M059J (cell line): ENCODE results near the gene DYNC1H1. TPM values are rescaled to one million over a fixed set of nuclear protein-coding genes. Genes with fewer than 3 reads are reported as not detected.
A peak's percentile ranks its signal among the peaks of the same experiment; 100 is the strongest.

Source experiments
- DNase-seq: peaks from one replicate; pipeline ENCODE4 v3.0.0-alpha.2; 2012; ENCODE audit warnings: low read depth
- total RNA-seq: library from RNA; depleted of rRNA; stranded (reverse); fragments of >200 nt; shearing (Covaris generic); gene quantifications from 2 replicates; pipeline ENCODE4 v1.2.3, GENCODE V29; 2014; rRNA removed

DYNC1H1 gene
- total RNA-seq, 1 experiment from 2014 or later, result 257 TPM

DNA sequence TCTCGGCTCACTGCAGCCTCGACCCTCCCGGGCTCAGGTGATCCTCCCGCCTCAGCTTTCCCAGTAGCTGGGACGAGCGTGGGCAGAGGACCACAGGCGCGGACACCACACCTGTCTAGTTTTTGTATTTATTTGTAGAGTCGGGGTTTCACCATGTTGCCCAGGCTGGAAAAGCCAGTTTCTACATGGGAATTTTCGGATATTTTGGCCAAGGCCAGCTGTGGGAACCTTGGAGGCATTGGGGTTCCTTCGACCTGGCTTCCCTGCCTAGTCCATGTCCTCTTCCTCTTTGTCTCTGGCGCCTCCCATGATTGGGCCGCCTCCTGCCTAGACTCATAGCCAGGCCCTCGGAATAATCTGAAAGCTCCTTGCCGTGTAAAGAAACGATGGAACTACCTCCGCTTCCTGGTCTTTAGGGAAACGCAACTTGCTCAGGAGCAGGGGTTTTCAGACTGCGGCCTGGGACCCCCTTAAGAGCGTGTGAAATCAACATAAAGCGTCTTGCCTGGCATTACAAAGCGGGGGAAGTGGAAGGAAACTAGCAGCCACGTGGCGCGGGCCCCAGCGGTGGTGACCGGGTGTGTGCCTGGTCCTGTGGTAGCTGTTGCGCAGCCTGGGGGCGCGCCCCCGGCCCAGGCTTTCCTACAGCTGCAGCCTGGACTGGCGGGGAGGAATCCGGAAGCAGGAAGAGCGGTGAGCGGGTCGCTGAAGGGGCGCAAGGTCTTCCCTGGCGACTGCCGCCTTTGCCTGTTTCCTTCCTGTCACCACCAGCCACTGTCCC, 123.8 kb downstream of the DYNC1H1 start:
- DNase-seq, result no peak

DNA sequence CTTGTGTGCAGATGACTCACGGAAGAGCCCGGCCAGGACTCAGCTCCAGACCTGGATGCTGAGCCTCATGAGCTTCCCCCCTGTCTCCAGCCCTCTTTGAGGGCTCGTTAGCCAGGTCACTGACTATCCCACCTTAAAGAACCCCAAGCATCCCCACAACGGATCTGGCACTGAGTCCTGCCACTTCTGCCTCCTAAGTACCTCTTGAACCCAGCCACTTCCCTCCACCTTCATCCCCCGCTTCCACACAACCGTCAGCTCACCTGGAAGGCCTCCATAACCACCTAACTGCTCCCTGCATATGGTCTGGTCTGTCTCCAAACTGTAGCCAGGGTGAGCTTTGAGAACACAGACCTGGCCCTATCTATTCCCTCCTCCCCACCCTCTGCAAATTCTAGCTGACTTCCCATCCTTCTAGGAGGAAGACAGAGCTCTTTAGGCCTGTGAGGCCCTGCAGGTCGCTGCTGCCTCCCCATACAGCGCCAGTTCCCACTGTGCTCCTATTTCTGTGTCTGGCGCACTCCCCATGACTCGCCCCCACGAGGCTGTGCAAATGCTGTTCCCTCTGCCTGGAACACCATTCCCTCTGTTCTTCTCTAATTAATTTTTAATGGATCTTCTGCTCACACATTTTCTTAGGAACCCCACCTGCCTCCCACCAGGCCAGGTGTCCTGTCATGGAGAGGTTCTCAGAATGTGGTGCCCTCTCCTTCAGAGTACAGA, 125.4 kb downstream of the DYNC1H1 start:
- no peak for DNase-seq

DNA sequence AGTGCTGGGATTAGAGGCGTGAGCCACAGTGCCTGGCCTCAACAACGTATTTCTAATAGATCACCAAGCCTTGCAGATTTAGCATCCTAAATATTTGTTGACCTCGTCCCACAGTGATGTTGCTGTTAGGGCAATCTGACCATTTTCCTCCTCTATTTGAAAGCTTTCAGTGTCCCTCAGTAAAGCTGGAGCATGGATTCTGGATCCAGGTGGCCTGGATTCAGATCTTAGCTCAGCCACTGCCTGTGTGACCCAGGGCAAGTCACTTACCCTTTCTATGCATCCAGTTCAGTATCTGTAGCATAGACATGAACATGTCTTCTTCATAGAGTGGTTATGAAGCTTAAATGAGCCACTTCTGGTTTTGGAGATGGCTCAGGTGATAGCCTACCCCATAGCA, 126.3 kb downstream of the DYNC1H1 start:
- no peak for DNase-seq

- no peak for DNase-seq
These were observed 128.4 kb downstream of the DYNC1H1 start for GRCh38 chr14:102092806-102093205.

DNA sequence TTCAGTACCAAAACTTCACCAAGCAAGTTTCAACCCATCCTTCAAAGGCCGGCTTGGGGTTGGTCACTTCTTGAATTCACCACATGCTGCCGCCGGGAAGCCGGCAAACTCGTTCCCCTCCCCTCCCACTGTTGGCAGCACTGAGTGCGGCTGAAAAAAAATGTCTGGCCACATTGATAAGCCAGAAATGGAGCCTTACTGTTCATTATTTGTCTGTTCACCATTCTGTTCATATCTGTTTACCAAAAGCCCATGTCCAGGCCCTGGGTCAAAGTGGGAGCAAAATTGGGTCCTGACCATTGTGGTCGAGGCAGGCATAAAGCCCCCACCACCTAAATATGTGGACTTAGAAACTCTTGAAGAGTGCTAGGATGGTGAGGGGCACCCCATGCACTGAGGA, 129.7 kb downstream of the DYNC1H1 start:
- DNase-seq, result no peak

DNA sequence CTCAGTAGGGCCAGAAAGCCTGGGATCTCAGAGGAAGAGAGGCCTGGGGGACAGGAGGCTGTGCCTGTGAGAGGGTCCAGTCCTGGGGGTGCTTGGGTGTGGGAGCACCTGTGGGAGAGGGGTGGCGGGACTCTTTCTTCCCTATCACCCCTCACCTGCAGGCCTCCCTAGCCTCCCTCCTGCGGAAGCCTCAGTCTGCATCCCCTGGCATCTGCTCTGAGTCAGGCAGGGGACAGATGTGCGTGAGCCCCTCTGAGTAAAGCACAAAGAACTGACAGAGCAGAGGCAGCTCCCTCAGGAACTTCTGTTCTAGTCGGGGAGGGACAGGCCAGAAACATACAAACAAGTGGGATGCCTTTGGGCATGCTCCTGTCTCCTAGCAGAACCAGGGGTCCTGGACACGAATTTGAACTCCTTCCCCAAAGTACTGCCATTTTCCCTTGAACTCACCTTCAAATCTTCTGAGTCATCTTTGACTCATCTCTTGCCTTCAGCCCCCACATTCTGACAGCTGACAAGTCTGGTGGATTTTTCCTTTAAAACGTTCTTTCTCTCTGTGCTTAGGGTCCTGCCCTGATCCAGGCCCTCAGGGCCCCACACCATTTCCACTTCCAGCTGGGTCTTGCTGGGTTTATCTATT, 131.0 kb downstream of the DYNC1H1 start:
- DNase-seq, result peak; percentile 54

DNA sequence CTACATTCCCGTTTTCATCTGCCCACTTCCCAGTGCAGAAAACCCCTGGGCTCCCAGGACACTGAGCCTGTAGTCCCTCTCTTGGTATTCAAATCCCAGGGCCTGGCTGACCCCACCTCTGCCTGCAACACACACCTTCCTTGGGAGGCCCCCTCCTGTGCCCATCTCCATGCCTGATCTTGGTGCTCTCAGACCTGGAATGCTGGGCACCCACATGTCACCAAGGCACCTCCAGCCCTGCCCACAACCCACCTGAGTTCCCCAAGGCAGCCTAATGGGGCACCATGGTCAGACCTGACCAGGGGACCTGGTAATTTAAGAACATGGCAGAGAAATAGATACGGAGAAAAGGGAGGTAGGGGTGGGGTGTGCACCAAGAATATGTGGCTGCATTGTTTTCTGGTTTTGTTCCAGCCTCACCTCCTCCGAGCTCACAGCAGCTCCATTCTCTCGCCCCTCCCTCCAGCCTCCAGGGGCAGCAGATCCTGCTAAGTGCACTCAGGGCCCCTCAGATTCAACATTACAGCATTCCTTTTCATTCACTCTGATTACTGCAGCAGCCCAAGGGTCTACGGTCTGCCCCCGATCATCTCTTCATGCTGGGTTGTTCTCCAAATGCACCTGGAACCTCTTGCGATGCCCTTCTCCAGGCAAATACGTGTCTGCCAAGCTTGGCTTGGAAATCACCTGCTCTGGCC, 131.6 kb downstream of the DYNC1H1 start:
- no peak for DNase-seq

DNA sequence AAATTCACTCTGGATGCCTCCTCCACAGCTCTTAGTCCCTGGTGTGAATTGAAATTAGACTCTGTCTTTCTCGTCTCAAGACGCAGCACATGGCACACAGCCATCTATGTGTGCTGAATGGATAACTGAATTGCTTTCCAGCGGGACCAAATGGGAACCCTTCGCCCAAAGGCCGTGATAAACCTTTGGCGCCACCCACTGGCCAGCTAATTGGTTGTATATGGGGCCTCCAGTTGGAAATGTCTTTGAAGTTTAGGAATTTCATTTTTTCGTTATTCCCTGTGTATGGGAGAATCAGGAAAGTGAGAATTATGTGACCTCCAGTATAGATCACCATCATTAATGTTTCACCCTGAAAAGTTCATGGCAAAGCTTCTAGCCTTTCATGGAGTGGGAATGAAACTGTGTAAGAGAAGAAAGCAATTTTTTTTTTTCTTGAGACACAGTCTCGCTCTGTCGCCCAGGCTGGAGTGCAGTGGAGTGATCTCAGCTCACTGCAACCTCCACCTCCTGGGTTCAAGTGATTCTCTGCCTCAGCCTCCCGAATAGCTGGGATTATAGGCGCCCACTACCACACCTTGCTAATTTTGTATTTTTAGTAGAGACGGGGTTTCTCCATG, 132.3 kb downstream of the DYNC1H1 start:
- peak; percentile 70 for DNase-seq

- no peak for DNase-seq
These were observed 133.2 kb downstream of the DYNC1H1 start for GRCh38 chr14:102097441-102098135.

- DNase-seq, result no peak
These were observed 138.8 kb downstream of the DYNC1H1 start for GRCh38 chr14:102103062-102103695.

- no peak for DNase-seq
These were observed 141.0 kb downstream of the DYNC1H1 start for GRCh38 chr14:102105369-102105768.

Other genes starting within 250 kb of the DYNC1H1 start
- 54.4 and 81.1 TPM in 2 replicates for gene PPP2R5C, start 202.9 kb upstream of the DYNC1H1 start, total RNA-seq
- gene HSP90AA1, start 122.5 kb downstream of the DYNC1H1 start, total RNA-seq, result 355 and 816 TPM in 2 replicates
- 7.9 and 13.3 TPM in 2 replicates for gene WDR20, start 175.3 kb downstream of the DYNC1H1 start, total RNA-seq